KG1 (cell line): ENCODE measurements around the gene GPR37.

Experiments
- DNase-seq: peaks from one replicate; lab custom pipeline; 2025; lab: John Stamatoyannopoulos, UW

The GPR37 gene

DNA sequence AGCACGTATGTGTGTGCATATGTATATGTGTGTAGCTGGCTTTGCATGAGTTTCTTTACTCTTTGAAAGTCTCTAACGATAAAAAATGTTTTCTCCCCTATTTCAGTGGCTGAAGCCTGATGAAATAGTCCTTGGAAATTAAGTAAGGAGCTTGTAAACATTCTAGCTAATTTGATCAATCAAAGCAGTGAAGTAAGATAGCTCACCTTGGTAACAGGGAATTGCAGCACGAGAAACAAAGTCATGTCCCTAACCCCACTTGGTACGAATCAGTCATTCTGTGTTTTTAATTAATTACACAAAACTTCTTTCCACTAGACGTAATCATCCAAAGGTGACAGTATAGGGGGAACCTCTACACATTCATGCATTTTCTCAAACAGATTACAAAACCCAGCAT lies 41.5 kb downstream of the GPR37 start:
- DNase-seq, result no peak

GRCh38 chr7:124723012-124723411 lies 42.6 kb downstream of the GPR37 start:
- no peak for DNase-seq

- no peak for DNase-seq
These were observed 43.3 kb downstream of the GPR37 start for GRCh38 chr7:124722292-124722691.

GRCh38 chr7:124720195-124720594 lies 45.4 kb downstream of the GPR37 start:
- no peak for DNase-seq

- no peak for DNase-seq
These were observed 47.4 kb downstream of the GPR37 start for GRCh38 chr7:124718032-124718766.

- DNase-seq, result no peak
These were observed 48.7 kb downstream of the GPR37 start for GRCh38 chr7:124716894-124717293.

DNA sequence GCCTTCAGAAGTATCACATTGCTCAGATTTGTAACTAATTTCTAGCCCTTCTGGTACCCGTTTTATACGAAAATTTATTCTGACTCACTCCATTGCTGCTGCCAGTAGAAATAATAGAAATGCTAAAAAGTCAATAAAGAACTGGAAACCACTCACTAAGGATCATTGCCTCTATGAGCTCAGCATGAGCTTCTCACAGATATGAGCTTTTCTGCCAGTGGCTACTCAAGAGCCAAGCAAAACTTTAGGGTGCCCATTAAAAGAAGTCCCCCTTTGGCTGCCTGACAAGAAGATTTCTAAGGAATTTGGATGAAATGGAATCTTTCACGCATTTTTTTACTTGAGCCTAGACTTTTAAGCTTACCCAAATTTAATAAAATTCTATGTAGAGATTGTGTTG lies 52.5 kb downstream of the GPR37 start:
- no peak for DNase-seq

DNA sequence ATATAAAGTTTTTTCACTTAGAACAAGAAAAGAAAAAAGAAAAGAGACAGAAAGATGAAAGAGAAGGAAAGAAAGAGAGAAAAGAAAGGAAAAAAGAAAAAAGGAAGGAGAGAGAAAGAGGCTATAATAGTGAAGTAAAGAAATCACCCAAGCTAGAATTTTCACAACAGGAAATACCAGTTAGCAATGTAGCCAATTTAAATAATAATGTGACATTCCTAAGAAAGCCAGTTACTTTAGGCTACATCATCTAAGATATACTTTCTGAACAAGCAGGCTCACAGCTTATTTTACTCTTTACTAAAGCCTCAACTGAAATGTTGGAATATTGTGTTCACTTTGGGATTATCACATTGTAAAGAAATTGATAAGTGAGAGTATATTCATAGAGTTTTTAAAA lies 53.6 kb downstream of the GPR37 start:
- no peak for DNase-seq

- DNase-seq, result no peak
These were observed 63.2 kb downstream of the GPR37 start for GRCh38 chr7:124702385-124702784.

GRCh38 chr7:124701955-124702354 lies 63.6 kb downstream of the GPR37 start:
- DNase-seq, result no peak

GRCh38 chr7:124700655-124701054 lies 64.9 kb downstream of the GPR37 start:
- no peak for DNase-seq

- no peak for DNase-seq
These were observed 66.6 kb downstream of the GPR37 start for GRCh38 chr7:124698964-124699363.

- no peak for DNase-seq
These were observed 67.8 kb downstream of the GPR37 start for GRCh38 chr7:124697746-124698145.
